Gastrocnemius medialis (tissue), 4 donors: ENCODE measurements around the gene SRGAP2B. TPM values are rescaled to one million over a fixed set of nuclear protein-coding genes. Genes with fewer than 3 reads are reported as not detected.
"Not testable (repeated sequence)": the region's sequence is repeated elsewhere in the genome, so short reads cannot be mapped to it uniquely, and the experiment has no call there.

Source experiments
- ATAC-seq, 2 donors: fragments of 150-250 bp; one replicate each; pipeline ENCODE4 v1.9.1; 2016
- DNase-seq, 2 donors: peaks; one replicate each; pipeline ENCODE4 v3.0.0-alpha.2; 2019
- H3K27ac ChIP-seq, 4 donors: fragments of 200-600 bp; sonication (generic); 1 replicate in 1 of 4; 2 replicates in 3 of 4; pipeline ENCODE4 v1.5.1; 2016 to 2018; ENCODE audit warnings: mild to moderate bottlenecking in 2 of 4, moderate library complexity in 1 of 4
- H3K27me3 ChIP-seq, 3 donors: fragments of 200-600 bp; sonication (generic) in 2 of 3; 1 replicate in 1 of 3; 2 replicates in 2 of 3; pipeline versions ENCODE4 v1.5.1 to v1.6.0; 2016 to 2019; ENCODE audit warnings: mild to moderate bottlenecking in 1 of 3, moderate library complexity in 1 of 3
- H3K36me3 ChIP-seq, 2 donors: fragments of 200-600 bp; sonication (generic) in 1 of 2; one replicate each; pipeline ENCODE4 v1.5.1; 2017 to 2018
- H3K4me1 ChIP-seq, 2 donors: fragments of 200-600 bp; sonication (generic) in 1 of 2; one replicate each; pipeline ENCODE4 v1.5.1; 2016 to 2017; ENCODE audit warnings: mild to moderate bottlenecking in 2 of 2
- H3K4me3 ChIP-seq, 4 donors: fragments of 200-600 bp; sonication (generic) in 3 of 4; 1 replicate in 1 of 4; 2 replicates in 3 of 4; pipeline ENCODE4 v1.5.1; 2016 to 2019; ENCODE audit warnings: mild to moderate bottlenecking in 2 of 4
- H3K9me3 ChIP-seq, 3 donors: fragments of 200-600 bp; sonication (generic) in 2 of 3; 1 replicate in 1 of 3; 2 replicates in 2 of 3; pipeline ENCODE4 v1.5.1; 2016 to 2019
- in situ Hi-C, 4 donors: fragments of 200-750 bp; cut with MboI; loops; one replicate each; pipeline versions ENCODE4 v1.15.0 to v1.8.0; 2017; ENCODE audit warnings: low sequenced_read_pairs in 4 of 4
- intact Hi-C: fragments of 100-400 bp; cut with DNase I; formaldehyde crosslinking; loops from one replicate; pipeline ENCODE4 v1.15.1; 2023; ENCODE audit warnings: low total_unique reads
- total RNA-seq, 4 donors: library from RNA; depleted of rRNA; stranded (reverse); fragments of >200 nt; gene quantifications; one replicate each; pipeline versions ENCODE4 v1.1.0 to v1.2.3, GENCODE V29; 2016

The SRGAP2B gene
- total RNA-seq, 4 donors from 2014 or later: 1.4 to 10.5 (median 3.3) TPM

DNA sequence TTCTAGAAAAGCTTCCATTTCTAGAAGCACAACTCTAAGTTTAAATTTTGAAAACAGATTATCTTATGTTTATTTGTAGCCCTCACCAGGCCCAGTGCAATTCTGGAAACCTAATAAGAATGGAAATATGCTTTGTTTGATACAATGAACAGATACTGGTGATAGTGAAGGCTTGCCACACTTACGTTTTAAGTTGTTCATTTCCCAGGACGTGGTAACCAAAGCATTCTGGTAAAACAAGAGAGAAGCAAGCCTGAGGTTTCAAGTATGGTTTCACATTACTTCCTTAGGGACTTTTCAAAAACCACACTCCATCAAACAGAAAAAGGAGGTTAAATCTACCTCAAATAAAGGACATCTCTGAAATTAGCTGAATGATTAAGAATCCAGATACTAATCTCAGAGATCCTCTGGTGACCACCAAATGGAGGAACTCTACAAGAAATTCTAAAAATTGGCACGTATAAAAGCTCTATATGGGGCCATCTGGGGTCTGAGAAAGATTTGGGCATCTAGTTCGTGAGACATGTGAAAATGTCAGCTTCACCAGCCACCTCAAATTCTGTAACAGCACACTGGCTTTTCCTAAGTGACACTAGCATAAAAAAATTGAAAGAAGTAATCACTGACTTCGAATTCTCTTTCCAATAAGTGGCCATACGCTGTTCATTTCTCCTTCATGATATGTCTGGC, 164.9 kb downstream of the SRGAP2B start:
- in situ Hi-C loops, H3K27me3 ChIP-seq, DNase-seq, intact Hi-C loops, H3K36me3 ChIP-seq, ATAC-seq, H3K27ac ChIP-seq, H3K4me1 ChIP-seq, H3K4me3 ChIP-seq, H3K9me3 ChIP-seq: not testable (repeated sequence)

DNA sequence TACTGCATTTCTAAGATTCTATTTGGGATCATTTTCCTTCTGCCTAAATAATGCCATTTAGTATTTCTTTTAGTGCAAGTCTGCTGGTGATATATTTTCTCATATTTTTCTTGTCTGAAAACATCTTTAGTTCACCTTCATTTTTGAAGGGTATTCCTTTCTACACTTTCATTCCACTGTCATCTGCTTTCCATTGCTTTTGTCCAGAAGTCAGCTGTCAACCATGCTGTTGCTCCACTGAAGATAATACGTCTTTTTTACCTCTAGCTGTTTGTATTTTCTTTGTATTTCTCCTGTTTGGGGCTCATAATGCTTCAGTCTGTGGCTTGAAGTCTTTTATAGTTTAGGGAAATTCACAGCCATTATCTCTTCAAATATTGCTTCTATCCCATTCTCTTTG, 167.8 kb downstream of the SRGAP2B start:
- H3K27me3 ChIP-seq, H3K27ac ChIP-seq, ATAC-seq, DNase-seq, in situ Hi-C loops, H3K4me3 ChIP-seq, H3K9me3 ChIP-seq, H3K36me3 ChIP-seq, intact Hi-C loops, H3K4me1 ChIP-seq: not testable (repeated sequence)

DNA sequence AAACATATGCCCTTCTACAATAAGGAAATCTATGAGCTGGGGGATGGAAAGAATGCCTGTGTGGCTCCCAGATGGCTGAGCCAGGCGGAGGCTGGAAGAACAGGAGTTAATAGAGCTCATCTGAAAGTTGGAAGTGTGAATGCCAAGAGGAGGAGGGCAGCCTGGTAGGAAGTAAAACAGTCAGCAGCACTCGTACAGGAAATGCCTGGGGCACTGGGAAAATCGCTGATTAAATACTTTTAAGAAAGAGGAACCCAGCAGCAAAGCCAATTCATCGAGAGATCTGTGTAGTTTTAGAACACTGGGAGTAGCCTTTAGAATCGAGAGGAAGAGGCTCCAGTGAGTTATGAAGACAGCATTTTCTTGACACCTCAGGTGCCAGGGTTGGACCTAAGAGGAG, 171.5 kb downstream of the SRGAP2B start:
- DNase-seq, H3K9me3 ChIP-seq, in situ Hi-C loops, H3K36me3 ChIP-seq, H3K27ac ChIP-seq, intact Hi-C loops, H3K4me1 ChIP-seq, H3K27me3 ChIP-seq, H3K4me3 ChIP-seq: not testable (repeated sequence)
- peak in 1 of 2 donors; percentile 55 for ATAC-seq

DNA sequence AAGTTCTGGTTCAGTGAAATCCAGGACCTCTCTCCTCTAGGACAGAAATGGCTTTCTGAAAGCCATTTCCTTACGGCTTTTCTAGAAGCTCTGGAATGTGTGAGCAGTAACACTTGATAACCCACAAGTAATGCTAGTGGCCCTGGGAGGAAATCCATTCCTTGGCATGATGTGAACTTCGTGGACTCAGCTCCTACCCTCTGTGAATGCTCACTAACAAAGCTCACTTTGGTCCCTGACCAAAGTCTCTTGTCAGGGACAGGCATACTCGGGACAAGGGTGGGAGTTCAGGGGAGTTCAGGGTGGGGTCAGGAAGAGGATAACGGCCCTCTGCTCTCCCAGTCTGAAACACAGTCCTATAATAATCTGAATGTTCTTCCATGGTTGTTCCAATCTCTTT, 172.3 kb downstream of the SRGAP2B start:
- DNase-seq, H3K4me1 ChIP-seq, H3K27me3 ChIP-seq, intact Hi-C loops, H3K36me3 ChIP-seq, H3K9me3 ChIP-seq, H3K4me3 ChIP-seq, ATAC-seq, H3K27ac ChIP-seq, in situ Hi-C loops: not testable (repeated sequence)

DNA sequence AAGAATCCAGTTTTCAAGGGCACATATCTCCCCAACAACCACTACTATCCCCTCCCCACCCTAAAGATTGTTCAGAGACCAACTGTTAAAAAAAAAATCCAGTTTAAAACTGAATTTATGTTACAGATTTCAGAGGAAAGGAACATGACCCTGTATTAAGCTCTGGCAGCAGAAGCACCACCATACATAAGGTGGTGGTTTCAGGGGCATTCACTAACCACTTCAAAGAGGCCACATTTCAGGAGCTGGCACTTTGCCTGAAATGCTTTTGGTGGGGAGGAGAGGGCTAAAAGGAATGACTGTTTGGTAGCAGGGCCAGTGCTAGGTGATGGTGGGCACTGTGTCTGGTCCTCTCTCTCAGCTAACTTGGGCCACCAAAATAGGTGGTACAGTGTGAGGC, 176.0 kb downstream of the SRGAP2B start:
- ATAC-seq, intact Hi-C loops, H3K27me3 ChIP-seq, in situ Hi-C loops, H3K27ac ChIP-seq, DNase-seq, H3K4me1 ChIP-seq, H3K9me3 ChIP-seq, H3K36me3 ChIP-seq, H3K4me3 ChIP-seq: not testable (repeated sequence)

DNA sequence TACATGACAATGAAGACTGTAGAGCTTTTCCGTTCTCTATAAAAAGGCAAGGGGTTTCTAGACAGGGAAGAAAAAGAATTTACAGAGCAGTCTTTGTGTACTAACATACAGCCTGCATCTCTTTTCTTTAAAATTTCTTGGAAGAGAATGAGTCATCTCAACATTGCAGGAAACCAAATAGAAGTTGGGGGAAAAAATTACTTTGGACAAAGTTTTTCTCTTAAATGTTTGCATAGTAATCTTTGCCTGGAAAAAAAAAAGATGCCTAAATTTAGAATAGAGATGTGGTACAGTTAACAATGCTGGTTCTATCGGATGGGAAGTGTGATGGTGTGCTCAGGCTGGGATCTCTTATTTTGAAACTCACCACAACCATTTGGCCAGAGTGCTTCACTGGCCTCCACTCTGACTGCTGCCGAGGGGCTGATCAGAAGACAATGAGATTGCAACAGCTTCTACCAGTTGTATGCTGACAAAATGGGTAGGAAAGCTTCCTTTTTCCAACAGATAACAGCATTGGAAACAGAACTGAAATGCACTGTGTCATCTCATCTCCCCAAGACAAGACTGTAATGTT, 177.0 kb downstream of the SRGAP2B start:
- DNase-seq, in situ Hi-C loops, H3K36me3 ChIP-seq, H3K27me3 ChIP-seq, H3K27ac ChIP-seq, intact Hi-C loops, H3K9me3 ChIP-seq, H3K4me1 ChIP-seq, H3K4me3 ChIP-seq: not testable (repeated sequence)
- ATAC-seq: peak; percentile 47 to 61

DNA sequence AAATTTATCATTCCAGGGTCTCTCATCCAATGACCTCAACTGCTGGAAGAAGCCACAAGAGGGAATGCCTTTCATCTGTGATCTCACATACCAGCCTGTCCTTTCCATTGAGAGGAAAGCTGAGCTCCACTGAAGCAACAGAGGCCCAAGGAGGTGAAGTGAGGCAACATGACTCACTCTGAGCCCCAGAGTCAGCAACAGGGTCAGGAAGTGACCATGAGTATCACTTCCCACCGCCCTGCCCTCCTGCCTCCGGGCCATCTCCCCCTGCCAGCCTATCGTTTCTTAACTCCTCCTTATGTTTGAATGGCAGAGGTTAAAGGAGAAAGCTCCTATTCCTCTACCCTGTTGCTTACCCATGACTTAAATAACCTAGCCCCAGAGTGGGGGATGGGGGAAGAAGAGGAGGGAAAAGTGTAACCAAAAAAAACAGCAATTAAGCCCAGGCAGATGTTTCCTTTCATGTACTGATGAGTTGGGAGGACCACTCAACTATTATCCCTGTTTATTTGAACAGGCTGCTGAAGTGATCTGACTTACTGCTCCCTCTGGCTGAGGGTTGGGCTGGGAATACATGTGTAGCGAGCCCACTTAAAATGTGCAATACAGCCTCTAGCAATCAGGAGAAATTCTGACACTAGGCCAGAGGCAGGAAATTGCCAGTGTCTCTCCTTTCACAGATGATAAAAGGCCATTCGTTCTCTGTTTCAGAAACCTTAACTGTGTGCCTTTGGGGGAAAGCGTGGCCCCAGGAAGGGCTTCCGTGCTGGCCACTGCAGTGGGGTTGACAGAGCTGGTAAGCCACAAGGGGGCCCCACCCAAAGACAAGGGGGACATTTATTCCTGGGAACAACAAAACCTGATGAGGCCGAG, 177.7 kb downstream of the SRGAP2B start:
- H3K4me3 ChIP-seq, DNase-seq, in situ Hi-C loops, H3K27me3 ChIP-seq, H3K36me3 ChIP-seq, H3K27ac ChIP-seq, H3K9me3 ChIP-seq, H3K4me1 ChIP-seq, intact Hi-C loops: not testable (repeated sequence)
- peak; percentile 33 to 55 for ATAC-seq

DNA sequence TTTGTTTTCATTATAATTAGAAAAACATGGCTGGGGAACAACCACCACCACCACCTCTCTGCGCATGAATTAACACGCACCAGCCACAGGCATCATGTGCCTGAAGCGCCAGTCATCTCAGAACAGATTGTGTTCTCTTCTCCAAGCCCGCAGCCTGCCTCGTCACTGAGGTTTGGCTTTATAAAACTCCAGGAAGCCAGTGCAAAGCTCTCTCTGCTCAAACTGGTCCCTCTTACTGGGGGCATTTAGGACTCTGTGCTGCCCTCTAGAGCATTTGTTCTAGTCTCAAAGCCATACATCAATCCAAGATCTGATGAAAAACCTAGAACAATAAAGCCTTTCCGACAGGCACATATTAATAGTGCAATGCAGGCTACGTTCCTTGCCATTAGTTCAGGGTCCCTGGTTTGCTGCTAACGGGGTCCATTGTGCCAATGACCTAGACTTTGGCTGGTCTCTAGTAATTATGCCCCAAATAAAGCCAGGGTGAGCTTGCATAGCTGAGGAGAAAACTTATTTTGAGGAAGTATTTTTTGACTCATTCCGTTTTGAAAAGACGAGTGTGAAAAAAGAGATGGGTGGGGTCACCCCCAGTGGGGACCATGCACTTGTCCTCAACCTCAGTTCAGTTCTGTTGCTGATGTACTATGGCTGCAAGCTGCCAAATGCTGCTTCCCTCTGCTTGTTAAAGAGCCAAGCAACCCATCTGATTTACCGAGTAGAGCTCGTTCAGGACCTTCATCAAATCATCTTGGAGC, 181.0 kb downstream of the SRGAP2B start:
- H3K27ac ChIP-seq, H3K4me3 ChIP-seq, H3K4me1 ChIP-seq, intact Hi-C loops, H3K36me3 ChIP-seq, DNase-seq, H3K9me3 ChIP-seq, H3K27me3 ChIP-seq, in situ Hi-C loops, ATAC-seq: not testable (repeated sequence)

DNA sequence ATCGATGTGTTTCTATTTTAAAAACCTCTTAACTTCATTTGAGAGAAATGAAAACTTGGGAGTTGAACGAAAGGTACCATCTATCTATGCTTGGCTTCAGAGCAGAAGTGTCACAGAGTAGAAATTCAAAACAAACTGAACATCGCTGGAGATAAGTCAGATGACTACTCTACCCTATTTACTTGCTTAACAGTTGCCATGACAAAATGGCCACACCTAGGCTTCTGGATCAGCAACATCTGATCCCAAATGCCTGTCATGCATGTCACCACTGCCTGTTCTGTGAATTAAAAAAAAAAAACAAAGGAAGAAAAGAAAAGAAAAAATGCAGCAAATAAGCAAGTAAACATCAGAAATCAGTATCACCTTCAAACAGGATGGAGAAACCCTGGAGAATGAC, 181.7 kb downstream of the SRGAP2B start:
- H3K4me1 ChIP-seq, H3K27ac ChIP-seq, intact Hi-C loops, H3K4me3 ChIP-seq, in situ Hi-C loops, H3K27me3 ChIP-seq, ATAC-seq, H3K9me3 ChIP-seq, H3K36me3 ChIP-seq, DNase-seq: not testable (repeated sequence)

DNA sequence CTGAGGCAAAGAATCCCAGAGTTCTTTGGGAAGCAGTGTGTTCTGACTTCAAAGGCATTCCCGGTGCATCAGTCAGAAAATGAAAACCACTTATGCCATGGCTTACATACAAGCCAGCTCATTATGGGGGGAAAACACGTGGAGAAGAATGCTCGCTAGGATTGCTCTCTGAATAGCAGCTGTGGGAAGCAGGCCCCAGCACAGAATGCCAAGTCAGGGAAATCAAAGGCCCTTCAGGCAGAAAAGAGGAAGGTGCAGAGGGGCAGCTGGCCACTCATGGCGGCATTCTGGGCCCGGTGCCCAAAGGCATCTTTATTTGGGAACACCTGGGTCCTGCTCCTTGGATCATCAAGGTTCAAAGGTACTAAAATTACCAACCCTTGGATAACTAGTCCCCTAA, 184.4 kb downstream of the SRGAP2B start:
- DNase-seq, H3K4me3 ChIP-seq, H3K27me3 ChIP-seq, in situ Hi-C loops, ATAC-seq, H3K9me3 ChIP-seq, H3K36me3 ChIP-seq, intact Hi-C loops, H3K27ac ChIP-seq, H3K4me1 ChIP-seq: not testable (repeated sequence)

DNA sequence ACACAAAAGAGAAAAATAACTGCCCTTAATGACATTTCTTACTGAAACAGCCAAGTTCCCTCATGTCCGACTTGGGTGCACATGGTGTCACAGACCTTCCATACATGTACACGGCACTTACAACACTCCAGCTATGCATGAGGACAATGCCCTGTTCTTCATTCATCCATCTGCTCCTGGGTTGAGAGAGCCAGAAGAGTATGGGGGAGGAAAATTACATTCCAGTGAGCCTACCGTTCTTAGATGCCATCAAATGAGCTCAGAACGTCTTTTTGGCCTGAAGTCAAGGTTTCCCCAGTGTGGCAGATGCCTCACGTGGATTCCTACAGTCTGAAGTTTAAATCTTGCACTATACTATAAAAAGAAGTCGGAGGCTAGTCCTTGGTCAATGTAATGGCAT, 194.3 kb downstream of the SRGAP2B start:
- intact Hi-C loops, ATAC-seq, in situ Hi-C loops, H3K27ac ChIP-seq, H3K4me1 ChIP-seq, H3K9me3 ChIP-seq, H3K27me3 ChIP-seq, H3K36me3 ChIP-seq, H3K4me3 ChIP-seq, DNase-seq: not testable (repeated sequence)
